Measurements from ENCODE around the gene URGCP.

Gene URGCP

DNA sequence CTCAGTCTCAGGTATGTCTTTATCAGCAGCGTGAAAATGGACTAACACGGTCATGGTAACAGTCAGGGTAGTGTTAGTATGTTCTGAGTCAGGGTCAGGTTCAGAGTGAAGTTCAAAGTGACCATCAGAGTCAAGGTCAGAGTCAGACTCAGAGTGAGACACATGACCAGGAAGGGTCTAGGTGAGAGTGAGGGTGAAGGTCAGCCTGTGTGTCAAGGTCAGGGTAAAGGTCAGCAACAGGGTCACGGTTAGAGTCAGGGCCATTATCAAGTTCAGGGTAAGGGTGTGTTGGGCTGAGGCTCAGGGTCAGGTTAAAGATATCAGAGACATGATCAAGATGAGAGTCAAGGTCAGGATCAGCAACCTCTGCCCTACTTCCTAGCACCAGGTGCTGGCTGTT, 41.1 kb downstream of the URGCP start:
- H3K27me3 ChIP-seq (replicated peaks; ENCODE audit: control insufficient read depth, insufficient read depth, low read length) = no peaks in the 10 kb centered on the region
- TF ChIP-seq, protein P1, sequence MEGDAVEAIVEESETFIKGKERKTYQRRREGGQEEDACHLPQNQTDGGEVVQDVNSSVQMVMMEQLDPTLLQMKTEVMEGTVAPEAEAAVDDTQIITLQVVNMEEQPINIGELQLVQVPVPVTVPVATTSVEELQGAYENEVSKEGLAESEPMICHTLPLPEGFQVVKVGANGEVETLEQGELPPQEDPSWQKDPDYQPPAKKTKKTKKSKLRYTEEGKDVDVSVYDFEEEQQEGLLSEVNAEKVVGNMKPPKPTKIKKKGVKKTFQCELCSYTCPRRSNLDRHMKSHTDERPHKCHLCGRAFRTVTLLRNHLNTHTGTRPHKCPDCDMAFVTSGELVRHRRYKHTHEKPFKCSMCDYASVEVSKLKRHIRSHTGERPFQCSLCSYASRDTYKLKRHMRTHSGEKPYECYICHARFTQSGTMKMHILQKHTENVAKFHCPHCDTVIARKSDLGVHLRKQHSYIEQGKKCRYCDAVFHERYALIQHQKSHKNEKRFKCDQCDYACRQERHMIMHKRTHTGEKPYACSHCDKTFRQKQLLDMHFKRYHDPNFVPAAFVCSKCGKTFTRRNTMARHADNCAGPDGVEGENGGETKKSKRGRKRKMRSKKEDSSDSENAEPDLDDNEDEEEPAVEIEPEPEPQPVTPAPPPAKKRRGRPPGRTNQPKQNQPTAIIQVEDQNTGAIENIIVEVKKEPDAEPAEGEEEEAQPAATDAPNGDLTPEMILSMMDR (IDR thresholded peaks at IDR 0.05; ENCODE audit: insufficient read depth, low read length, poor library complexity, severe bottlenecking) = no peak
- no peak for DNase-seq (ENCODE audit: extremely low read depth, insufficient read length)
- H3K4me3 ChIP-seq (replicated peaks; ENCODE audit: low read depth, low read length) = no peak overlapping the region
- peaks cover 7% of the 10 kb centered on the region for H3K36me3 ChIP-seq (ENCODE audit: control insufficient read depth, insufficient read depth, low read length)

DNA sequence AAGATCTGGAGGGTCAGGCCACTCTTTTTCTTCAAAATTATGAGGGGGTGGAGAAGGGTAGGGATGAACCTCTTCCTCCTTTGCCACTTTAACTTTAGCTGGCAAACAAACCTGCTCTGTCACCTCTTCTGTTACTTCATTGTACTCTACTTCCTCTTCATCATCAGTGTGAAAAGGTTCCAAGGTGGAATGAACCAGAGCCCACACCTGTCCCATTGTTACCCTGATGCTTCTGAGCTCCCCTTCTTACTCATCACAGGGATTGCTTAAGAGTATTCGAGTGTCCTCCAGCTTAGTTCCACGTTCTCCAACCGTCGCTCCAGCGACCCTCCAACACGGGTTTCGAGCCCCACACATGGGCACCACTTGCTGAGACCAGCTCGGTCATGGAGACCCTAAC, 42.3 kb downstream of the URGCP start:
- H3K4me3 ChIP-seq (replicated peaks; ENCODE audit: low read depth, low read length) = no peak overlapping the region
- peaks cover 7% of the 10 kb centered on the region for H3K36me3 ChIP-seq (ENCODE audit: control insufficient read depth, insufficient read depth, low read length)
- TF ChIP-seq, protein P1 (IDR thresholded peaks at IDR 0.05; ENCODE audit: insufficient read depth, low read length, poor library complexity, severe bottlenecking) = no peak
- no peak for DNase-seq (ENCODE audit: extremely low read depth, insufficient read length)
- H3K27me3 ChIP-seq (replicated peaks; ENCODE audit: control insufficient read depth, insufficient read depth, low read length) = no peaks in the 10 kb centered on the region

DNA sequence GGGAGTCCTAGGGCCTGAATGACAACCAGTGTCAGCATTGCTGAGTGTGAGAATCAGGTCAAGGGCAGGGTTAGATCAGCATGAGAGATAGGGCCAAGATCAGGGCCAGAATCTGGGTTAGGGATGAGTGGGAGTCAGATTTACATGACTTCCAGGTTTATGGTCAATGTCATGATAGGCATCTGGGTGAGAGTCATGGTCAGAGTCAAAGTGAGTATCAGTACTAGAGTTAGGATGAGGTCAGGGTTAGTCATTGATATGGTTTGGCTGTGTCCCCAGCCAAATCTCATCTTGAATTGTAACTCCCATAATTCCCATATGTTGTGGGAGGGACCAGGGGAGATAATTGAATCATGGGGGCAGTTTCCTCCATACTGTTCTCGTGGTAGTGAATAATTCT, 49.4 kb downstream of the URGCP start:
- H3K36me3 ChIP-seq (ENCODE audit: control insufficient read depth, insufficient read depth, low read length) = no peaks in the 10 kb centered on the region
- DNase-seq (ENCODE audit: extremely low read depth, insufficient read length) = no peak
- H3K27me3 ChIP-seq (replicated peaks; ENCODE audit: control insufficient read depth, insufficient read depth, low read length) = no peaks in the 10 kb centered on the region
- TF ChIP-seq, protein P1 (IDR thresholded peaks at IDR 0.05; ENCODE audit: insufficient read depth, low read length, poor library complexity, severe bottlenecking) = no peak
- H3K4me3 ChIP-seq (replicated peaks; ENCODE audit: low read depth, low read length) = no peak overlapping the region

DNA sequence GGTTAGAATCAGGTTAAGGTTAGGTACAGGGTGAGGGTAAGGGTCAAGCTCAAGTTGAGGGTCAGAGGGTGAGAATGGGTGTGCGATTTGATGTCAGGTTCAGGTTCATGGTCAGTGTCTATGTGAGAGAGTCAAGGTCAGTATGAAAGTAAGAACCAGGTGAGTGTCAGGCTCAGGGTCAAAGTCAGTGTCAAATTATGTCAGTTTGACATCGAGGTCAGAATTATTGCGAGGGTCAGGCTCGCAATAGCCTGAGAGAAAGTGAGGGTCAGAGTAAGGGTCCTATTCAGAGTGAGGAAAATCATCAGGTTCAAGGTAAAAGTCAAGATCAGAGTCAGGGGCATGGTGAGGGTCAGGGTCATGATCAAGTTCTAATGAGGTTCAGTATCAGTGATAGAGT, 50.1 kb downstream of the URGCP start:
- TF ChIP-seq, protein P1 (IDR thresholded peaks at IDR 0.05; ENCODE audit: insufficient read depth, low read length, poor library complexity, severe bottlenecking) = no peak
- no peak overlapping the region for H3K4me3 ChIP-seq (replicated peaks; ENCODE audit: low read depth, low read length)
- no peaks in the 10 kb centered on the region for H3K36me3 ChIP-seq (ENCODE audit: control insufficient read depth, insufficient read depth, low read length)
- no peak for DNase-seq (ENCODE audit: extremely low read depth, insufficient read length)
- H3K27me3 ChIP-seq (replicated peaks; ENCODE audit: control insufficient read depth, insufficient read depth, low read length) = no peaks in the 10 kb centered on the region

DNA sequence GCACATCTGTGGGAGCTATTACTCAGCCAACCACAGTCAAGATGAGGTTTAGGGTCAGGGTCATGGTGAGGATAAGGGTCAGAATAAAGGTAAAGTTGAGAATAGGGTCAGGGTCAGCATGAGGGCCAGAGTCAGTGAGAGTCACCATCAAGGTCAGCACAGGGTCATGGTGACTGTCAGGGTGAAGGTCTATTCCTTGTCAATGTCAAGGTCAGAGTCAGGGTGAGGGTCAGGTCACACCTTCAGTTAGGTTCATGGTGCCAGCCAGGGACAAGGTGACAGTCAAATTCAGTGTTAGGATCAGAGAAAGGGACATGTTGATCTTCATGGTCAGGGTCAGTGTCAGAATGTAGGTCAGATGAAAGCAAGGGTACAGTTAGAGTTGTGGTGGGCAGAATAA, 51.2 kb downstream of the URGCP start:
- Histone ChIP-seq H3K27me3 (replicated peaks; ENCODE audit: control insufficient read depth, insufficient read depth, low read length) (no peaks in the 10 kb centered on the region), H3K4me3 (replicated peaks; ENCODE audit: low read depth, low read length) (no peak overlapping the region), H3K36me3 (ENCODE audit: control insufficient read depth, insufficient read depth, low read length) (no peaks in the 10 kb centered on the region)
- TF ChIP-seq, protein P1 (IDR thresholded peaks at IDR 0.05; ENCODE audit: insufficient read depth, low read length, poor library complexity, severe bottlenecking) = no peak
- DNase-seq (ENCODE audit: extremely low read depth, insufficient read length) = no peak

DNA sequence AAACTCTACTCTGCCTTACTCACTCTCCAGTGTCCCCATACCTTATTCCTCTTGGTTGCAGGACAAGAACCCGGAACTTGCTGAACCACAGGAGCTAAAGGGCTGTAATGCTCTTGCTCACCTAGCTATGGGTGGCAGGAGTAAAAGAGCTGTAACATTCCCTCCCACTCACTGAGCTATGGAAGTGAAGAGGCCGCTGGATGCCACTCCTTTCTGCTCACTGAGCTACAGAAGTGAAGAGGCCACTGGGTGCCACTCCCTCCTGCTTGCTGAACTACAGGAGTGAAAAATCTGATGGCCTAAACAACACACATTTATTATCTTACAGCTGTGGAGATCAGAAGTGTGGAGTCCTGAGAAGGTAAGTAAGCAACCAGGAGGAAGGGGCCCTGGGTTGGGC, 54.6 kb downstream of the URGCP start:
- TF ChIP-seq, protein P1 (IDR thresholded peaks at IDR 0.05; ENCODE audit: insufficient read depth, low read length, poor library complexity, severe bottlenecking) = no peak
- Histone ChIP-seq H3K36me3 (ENCODE audit: control insufficient read depth, insufficient read depth, low read length) (no peaks in the 10 kb centered on the region), H3K4me3 (replicated peaks; ENCODE audit: low read depth, low read length) (no peak overlapping the region), H3K27me3 (replicated peaks; ENCODE audit: control insufficient read depth, insufficient read depth, low read length) (no peaks in the 10 kb centered on the region)
- DNase-seq (ENCODE audit: extremely low read depth, insufficient read length) = no peak

Data from GM06990 (cell line).